ENCODE results near the gene TRIM7. TPM values are rescaled to one million over a fixed set of nuclear protein-coding genes. Genes with fewer than 3 reads are reported as not detected.

The TRIM7 gene
- total RNA-seq, 1 donor from 2014 or later = 0.93 TPM

DNA sequence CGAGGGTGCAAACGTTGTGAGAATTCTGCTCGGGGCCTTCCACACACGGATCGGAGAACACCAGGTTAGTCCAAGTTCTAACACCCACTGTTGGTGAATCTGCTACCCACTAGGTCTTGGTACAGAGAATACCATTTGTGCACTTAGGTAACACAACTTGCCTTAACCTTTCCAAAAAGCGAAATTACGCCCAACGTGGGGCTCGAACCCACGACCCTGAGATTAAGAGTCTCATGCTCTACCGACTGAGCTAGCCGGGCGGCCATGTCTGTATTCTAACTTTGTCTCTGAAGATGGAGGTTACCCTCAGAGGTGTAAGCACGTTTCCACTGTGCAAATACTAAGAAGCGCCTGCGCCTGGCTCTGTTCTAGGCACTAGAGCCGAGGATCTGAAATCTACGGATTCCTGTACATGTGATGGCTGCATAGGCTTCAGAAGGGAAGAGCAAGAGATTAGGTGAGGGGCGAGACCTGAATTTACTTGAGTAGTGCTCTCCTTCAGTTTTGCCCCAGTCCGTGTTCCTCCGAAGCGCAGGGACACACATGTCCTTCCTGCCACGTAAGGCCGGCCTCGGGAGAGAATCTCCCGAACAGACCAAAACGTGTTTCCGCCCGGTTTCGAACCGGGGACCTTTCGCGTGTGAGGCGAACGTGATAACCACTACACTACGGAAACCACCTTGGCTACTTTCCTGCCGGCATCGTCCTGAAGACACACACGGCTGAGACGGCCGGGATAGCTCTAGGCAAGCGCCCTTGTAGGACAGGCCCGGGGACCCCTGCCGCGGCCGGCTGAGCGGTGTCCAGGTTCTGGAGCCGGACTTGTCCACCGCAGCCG is 17.0 kb upstream of the TRIM7 start:
- Mint-ChIP-seq H3K9me3 (ENCODE audit: unreplicated experiment) (peaks cover 34% of the 10 kb centered on the region), H3K27ac (ENCODE audit: unreplicated experiment) (peak overlapping the region; percentile 99), H3K4me1 (ENCODE audit: low read depth, unreplicated experiment) (peaks cover 10% of the 10 kb centered on the region), H3K4me3 (ENCODE audit: unreplicated experiment) (peak overlapping the region; percentile 99), H3K27me3 (ENCODE audit: unreplicated experiment) (peaks cover 45% of the 10 kb centered on the region), H3K36me3 (ENCODE audit: unreplicated experiment) (peaks cover 6% of the 10 kb centered on the region)
- TF ChIP-seq CTCF (IDR thresholded peaks at IDR 0.05; ENCODE audit: partially characterized antibody, unreplicated experiment) = no peak
- peak; percentile 95 for DNase-seq

GRCh38 chr5:181221105-181221791 is 16.3 kb upstream of the TRIM7 start:
- TF ChIP-seq CTCF (IDR thresholded peaks at IDR 0.05; ENCODE audit: partially characterized antibody, unreplicated experiment) = no peak
- peaks cover 10% of the 10 kb centered on the region for H3K4me1 Mint-ChIP-seq (ENCODE audit: low read depth, unreplicated experiment)
- H3K4me3 Mint-ChIP-seq (ENCODE audit: unreplicated experiment) = peak overlapping the region; percentile 99
- peaks cover 47% of the 10 kb centered on the region for H3K27me3 Mint-ChIP-seq (ENCODE audit: unreplicated experiment)
- H3K27ac Mint-ChIP-seq (ENCODE audit: unreplicated experiment) = peak overlapping the region; percentile 17
- peaks cover 6% of the 10 kb centered on the region for H3K36me3 Mint-ChIP-seq (ENCODE audit: unreplicated experiment)
- H3K9me3 Mint-ChIP-seq (ENCODE audit: unreplicated experiment) = peaks cover 35% of the 10 kb centered on the region
- DNase-seq = no peak

GRCh38 chr5:181220178-181220515 is 15.2 kb upstream of the TRIM7 start:
- Mint-ChIP-seq H3K9me3 (ENCODE audit: unreplicated experiment) (peaks cover 36% of the 10 kb centered on the region), H3K4me3 (ENCODE audit: unreplicated experiment) (no peak overlapping the region), H3K27ac (ENCODE audit: unreplicated experiment) (peak overlapping the region; percentile 38), H3K36me3 (ENCODE audit: unreplicated experiment) (peaks cover 6% of the 10 kb centered on the region), H3K27me3 (ENCODE audit: unreplicated experiment) (peaks cover 48% of the 10 kb centered on the region), H3K4me1 (ENCODE audit: low read depth, unreplicated experiment) (peaks cover 10% of the 10 kb centered on the region)
- TF ChIP-seq CTCF (IDR thresholded peaks at IDR 0.05; ENCODE audit: partially characterized antibody, unreplicated experiment) = no peak
- no peak for DNase-seq

GRCh38 chr5:181219262-181220177 is 14.5 kb upstream of the TRIM7 start:
- H3K4me3 Mint-ChIP-seq (ENCODE audit: unreplicated experiment) = peak overlapping the region; percentile 59
- peaks cover 48% of the 10 kb centered on the region for H3K27me3 Mint-ChIP-seq (ENCODE audit: unreplicated experiment)
- TF ChIP-seq CTCF (IDR thresholded peaks at IDR 0.05; ENCODE audit: partially characterized antibody, unreplicated experiment) = no peak
- peaks cover 8% of the 10 kb centered on the region for H3K4me1 Mint-ChIP-seq (ENCODE audit: low read depth, unreplicated experiment)
- no peak overlapping the region for H3K27ac Mint-ChIP-seq (ENCODE audit: unreplicated experiment)
- DNase-seq = no peak
- peaks cover 6% of the 10 kb centered on the region for H3K36me3 Mint-ChIP-seq (ENCODE audit: unreplicated experiment)
- peaks cover 36% of the 10 kb centered on the region for H3K9me3 Mint-ChIP-seq (ENCODE audit: unreplicated experiment)
